Measurements from ENCODE around the gene AFG1L. TPM values are rescaled to one million over a fixed set of nuclear protein-coding genes. Genes with fewer than 3 reads are reported as not detected.

AFG1L gene
- total RNA-seq, 1 experiment from 2014 or later = 4.9 TPM

GRCh38 chr6:108260809-108261569, 33.9 kb upstream of the AFG1L start, which contains the start of gene SNX3 (continued):
- TF ChIP-seq REST (IDR thresholded peaks at IDR 0.05; ENCODE audit: low read depth) (no peak), CEBPB (IDR thresholded peaks at IDR 0.05; ENCODE audit: low read depth) (no peak), POLR2AphosphoS5 (IDR thresholded peaks at IDR 0.05; ENCODE audit: low read depth, low read length) (peak; percentile 91), EZH2 (IDR thresholded peaks at IDR 0.05) (no peak), FOSL1 (IDR thresholded peaks at IDR 0.05; ENCODE audit: low read depth) (no peak), RAD21 (IDR thresholded peaks at IDR 0.05; ENCODE audit: low read depth) (no peak), ELF1 (IDR thresholded peaks at IDR 0.05; ENCODE audit: borderline replicate concordance, low read depth) (peak; percentile 83), YY1 (IDR thresholded peaks at IDR 0.05; ENCODE audit: extremely low read depth, insufficient replicate concordance, low read depth, low read length) (no peak), ZBTB33 (IDR thresholded peaks at IDR 0.05; ENCODE audit: extremely low read depth, insufficient replicate concordance, low read length) (peak; percentile 33), SP1 (IDR thresholded peaks at IDR 0.05; ENCODE audit: low read depth) (peak; percentile 24; the same call in 1 of the 2 replicates), EZH2phosphoT487 (IDR thresholded peaks at IDR 0.05; ENCODE audit: borderline replicate concordance) (no peak), ZNF274 (IDR thresholded peaks at IDR 0.05; ENCODE audit: low read depth, low read length) (no peak), EGR1 (IDR thresholded peaks at IDR 0.05; ENCODE audit: low read depth) (peak; percentile 50; the same call in 1 of the 2 replicates), ATF3 (IDR thresholded peaks at IDR 0.05) (no peak), ZFX (IDR thresholded peaks at IDR 0.05) (peak; percentile 30; the same call in 1 of the 2 replicates), CBX3 (IDR thresholded peaks at IDR 0.05; ENCODE audit: low read depth) (peak; percentile 71)

Measured in HCT116 (cell line).